Effector memory CD8-positive, alpha-beta T cell (primary cell): ENCODE measurements around the gene CDC5L.

Experiments used
- ATAC-seq: fragments of 150-1000 bp; cut with Tn5 transposase; replicated peaks from 2 replicates; pipeline ENCODE4 v1.10.0; 2021; ENCODE audit warnings: mild to moderate bottlenecking, moderate library complexity
- DNase-seq, 3 experiments: peaks; one replicate each; pipeline ENCODE4 v3.0.0; 2021
- H3K27ac Mint-ChIP-seq, 2 donors: one replicate each; pipeline ENCODE4 v1.8.0; 2022; ENCODE audit warnings: mild to moderate bottlenecking in 2 of 2, mixed read lengths in 2 of 2, moderate library complexity in 2 of 2
- H3K27me3 Mint-ChIP-seq, 2 donors: one replicate each; pipeline ENCODE4 v1.8.0; 2022; ENCODE audit warnings: mixed read lengths in 2 of 2
- H3K36me3 Mint-ChIP-seq: one replicate; pipeline ENCODE4 v1.8.0; 2022; ENCODE audit warnings: mild to moderate bottlenecking, moderate library complexity, mixed read lengths; ENCODE audit not compliant: insufficient read depth
- H3K4me1 Mint-ChIP-seq, 2 donors: one replicate each; pipeline ENCODE4 v1.8.0; 2022; ENCODE audit warnings: low read depth in 2 of 2, mixed read lengths in 2 of 2
- H3K4me3 Mint-ChIP-seq, 2 donors: one replicate each; pipeline ENCODE4 v1.8.0; 2022; ENCODE audit warnings: mild to moderate bottlenecking in 2 of 2, mixed read lengths in 2 of 2, moderate library complexity in 2 of 2
- H3K9me3 Mint-ChIP-seq, 2 donors: one replicate each; pipeline ENCODE4 v1.8.0; 2022; ENCODE audit warnings: mixed read lengths in 2 of 2

The CDC5L gene

GRCh38 chr6:44355640-44356039 lies 31.9 kb upstream of the CDC5L start:
- no peak for ATAC-seq
- Mint-ChIP-seq H3K9me3 (no peaks in the 10 kb centered on the region), H3K27me3 (peaks cover 25 to 27% of the 10 kb centered on the region in 2 donors), H3K4me3 (no peak overlapping the region), H3K27ac (no peak overlapping the region), H3K4me1 (no peaks in the 10 kb centered on the region), H3K36me3 (no peaks in the 10 kb centered on the region)
- DNase-seq, result no peak

GRCh38 chr6:44356487-44356886 lies 31.0 kb upstream of the CDC5L start:
- Mint-ChIP-seq H3K4me1 (no peaks in the 10 kb centered on the region), H3K36me3 (no peaks in the 10 kb centered on the region), H3K27ac (no peak overlapping the region), H3K9me3 (no peaks in the 10 kb centered on the region), H3K4me3 (no peak overlapping the region), H3K27me3 (peaks cover 27 to 29% of the 10 kb centered on the region in 2 donors)
- no peak for DNase-seq
- ATAC-seq, result no peak

- Mint-ChIP-seq H3K27ac (no peak overlapping the region), H3K9me3 (no peaks in the 10 kb centered on the region), H3K4me1 (no peaks in the 10 kb centered on the region), H3K36me3 (no peaks in the 10 kb centered on the region), H3K4me3 (no peak overlapping the region), H3K27me3 (peaks cover 37 to 38% of the 10 kb centered on the region in 2 donors)
- no peak for ATAC-seq
- DNase-seq, result no peak
Measured at GRCh38 chr6:44359973-44360372, 27.5 kb upstream of the CDC5L start.

- Mint-ChIP-seq H3K36me3 (no peaks in the 10 kb centered on the region), H3K27ac (no peak overlapping the region), H3K9me3 (no peaks in the 10 kb centered on the region), H3K4me3 (no peak overlapping the region), H3K27me3 (peaks cover 23 to 29% of the 10 kb centered on the region in 2 donors), H3K4me1 (no peaks in the 10 kb centered on the region)
- DNase-seq, result no peak
- ATAC-seq, result no peak
Measured at GRCh38 chr6:44361947-44362346, 25.6 kb upstream of the CDC5L start.

- no peaks in the 10 kb centered on the region for H3K4me1 Mint-ChIP-seq
- H3K4me3 Mint-ChIP-seq, result no peak overlapping the region
- no peaks in the 10 kb centered on the region for H3K36me3 Mint-ChIP-seq
- H3K9me3 Mint-ChIP-seq, result no peaks in the 10 kb centered on the region
- H3K27me3 Mint-ChIP-seq, result peaks cover 24 to 26% of the 10 kb centered on the region in 2 donors
- H3K27ac Mint-ChIP-seq, result no peak overlapping the region
- ATAC-seq, result no peak
- no peak for DNase-seq
Measured at GRCh38 chr6:44363377-44363926, 24.1 kb upstream of the CDC5L start.

- peaks cover 22 to 25% of the 10 kb centered on the region in 2 donors for H3K27me3 Mint-ChIP-seq
Measured at GRCh38 chr6:44366781-44367180, 20.7 kb upstream of the CDC5L start.

GRCh38 chr6:44367681-44368080 lies 19.8 kb upstream of the CDC5L start:
- no peaks in the 10 kb centered on the region for H3K36me3 Mint-ChIP-seq

More at GRCh38 chr6:44366781-44367180, 20.7 kb upstream of the CDC5L start:
- Mint-ChIP-seq H3K4me1 (no peaks in the 10 kb centered on the region), H3K27ac (no peak overlapping the region), H3K36me3 (no peaks in the 10 kb centered on the region), H3K4me3 (no peak overlapping the region), H3K9me3 (no peaks in the 10 kb centered on the region)
- DNase-seq (no peak), ATAC-seq (no peak)

GRCh38 chr6:44373051-44373450 lies 14.5 kb upstream of the CDC5L start:
- Mint-ChIP-seq H3K27ac (no peak overlapping the region), H3K9me3 (no peaks in the 10 kb centered on the region), H3K4me1 (no peaks in the 10 kb centered on the region), H3K27me3 (peaks cover 33 to 47% of the 10 kb centered on the region in 2 donors), H3K4me3 (no peak overlapping the region), H3K36me3 (no peaks in the 10 kb centered on the region)
- DNase-seq (no peak), ATAC-seq (no peak)

More at GRCh38 chr6:44367681-44368080, 19.8 kb upstream of the CDC5L start:
- Mint-ChIP-seq H3K27me3 (peaks cover 19 to 28% of the 10 kb centered on the region in 2 donors), H3K9me3 (no peaks in the 10 kb centered on the region), H3K4me1 (no peaks in the 10 kb centered on the region), H3K27ac (no peak overlapping the region), H3K4me3 (no peak overlapping the region)
- ATAC-seq, result no peak
- no peak for DNase-seq

- DNase-seq, result no peak
- H3K4me1 Mint-ChIP-seq, result no peaks in the 10 kb centered on the region
- no peaks in the 10 kb centered on the region for H3K9me3 Mint-ChIP-seq
- H3K4me3 Mint-ChIP-seq, result no peak overlapping the region
- H3K27me3 Mint-ChIP-seq, result peaks cover 26 to 40% of the 10 kb centered on the region in 2 donors
- H3K36me3 Mint-ChIP-seq, result no peaks in the 10 kb centered on the region
- H3K27ac Mint-ChIP-seq, result no peak overlapping the region
- no peak for ATAC-seq
Measured at GRCh38 chr6:44373787-44374186, 13.7 kb upstream of the CDC5L start.

- ATAC-seq (no peak), DNase-seq (no peak)
- no peak overlapping the region for H3K27ac Mint-ChIP-seq
- H3K36me3 Mint-ChIP-seq, result no peaks in the 10 kb centered on the region
- no peaks in the 10 kb centered on the region for H3K9me3 Mint-ChIP-seq
- no peaks in the 10 kb centered on the region for H3K4me1 Mint-ChIP-seq
- peaks cover 25 to 39% of the 10 kb centered on the region in 2 donors for H3K27me3 Mint-ChIP-seq
- no peak overlapping the region for H3K4me3 Mint-ChIP-seq
Measured at GRCh38 chr6:44375071-44375470, 12.4 kb upstream of the CDC5L start.

- H3K27ac Mint-ChIP-seq, result no peak overlapping the region
- no peak for ATAC-seq
- H3K27me3 Mint-ChIP-seq, result peaks cover 40 to 50% of the 10 kb centered on the region in 2 donors
- no peaks in the 10 kb centered on the region for H3K4me1 Mint-ChIP-seq
- no peak overlapping the region for H3K4me3 Mint-ChIP-seq
- H3K9me3 Mint-ChIP-seq, result no peaks in the 10 kb centered on the region
- no peak for DNase-seq
- H3K36me3 Mint-ChIP-seq, result no peaks in the 10 kb centered on the region
Measured at GRCh38 chr6:44377484-44377883, 10.0 kb upstream of the CDC5L start.

GRCh38 chr6:44377971-44378370 lies 9.5 kb upstream of the CDC5L start:
- H3K4me1 Mint-ChIP-seq, result no peaks in the 10 kb centered on the region
- no peak overlapping the region for H3K4me3 Mint-ChIP-seq
- H3K27ac Mint-ChIP-seq, result no peak overlapping the region
- no peak for ATAC-seq
- no peaks in the 10 kb centered on the region for H3K9me3 Mint-ChIP-seq
- no peaks in the 10 kb centered on the region for H3K36me3 Mint-ChIP-seq
- no peak for DNase-seq
- peaks cover 35 to 45% of the 10 kb centered on the region in 2 donors for H3K27me3 Mint-ChIP-seq

GRCh38 chr6:44381739-44382138 lies 5.8 kb upstream of the CDC5L start:
- DNase-seq, result no peak
- Mint-ChIP-seq H3K4me3 (no peak overlapping the region), H3K9me3 (no peaks in the 10 kb centered on the region), H3K27me3 (peaks cover 15 to 23% of the 10 kb centered on the region in 2 donors), H3K4me1 (peaks cover 3 to 5% of the 10 kb centered on the region in 2 donors), H3K36me3 (no peaks in the 10 kb centered on the region), H3K27ac (no peak overlapping the region)
- ATAC-seq, result no peak

- ATAC-seq (no peak), DNase-seq (no peak)
- H3K4me3 Mint-ChIP-seq, result peak overlapping the region; percentile 93 to 94
- peaks cover 26 to 40% of the 10 kb centered on the region in 2 donors for H3K4me1 Mint-ChIP-seq
- H3K27me3 Mint-ChIP-seq, result peaks cover 1 to 10% of the 10 kb centered on the region in 2 donors
- H3K9me3 Mint-ChIP-seq, result no peaks in the 10 kb centered on the region
- H3K27ac Mint-ChIP-seq, result peak overlapping the region; percentile 95 to 97
- peaks cover 18% of the 10 kb centered on the region for H3K36me3 Mint-ChIP-seq
Measured at GRCh38 chr6:44386364-44386928, 1.1 kb upstream of the CDC5L start.
